K562 (cell line): ENCODE data around the gene LAMB4. TPM values are rescaled to one million over a fixed set of nuclear protein-coding genes. Genes with fewer than 3 reads are reported as not detected.

Experiments
- ARID1B ChIP-seq: fragments of 450-650 bp; IDR thresholded peaks from 2 replicates; pipeline ENCODE4 v1.6.1; 2016; ENCODE audit warnings: antibody characterized with exemption, mild to moderate bottlenecking, inconsistent platforms
- ARNT ChIP-seq, 2 experiments: fragments of 450-650 bp; IDR thresholded peaks; 2 replicates each; pipeline ENCODE4 v1.6.1; 2016; ENCODE audit warnings: mild to moderate bottlenecking in 1 of 2
- CTCF ChIP-seq, 3 experiments: IDR thresholded peaks in 2 of 3; conservative IDR thresholded peaks in 1 of 3; 2 replicates each; pipeline ENCODE4 v1.5.1; 2011 to 2012; ENCODE audit warnings: low read length in 3 of 3, mild to moderate bottlenecking in 3 of 3, control low read depth in 2 of 3, improper control_type of control experiment in 1 of 3, inconsistent platforms in 1 of 3, low read depth in 1 of 3, mixed read lengths in 1 of 3, moderate library complexity in 1 of 3; ENCODE audit not compliant: insufficient read depth in 2 of 3
- DPF2 ChIP-seq: fragments of 450-650 bp; IDR thresholded peaks from 2 replicates; pipeline ENCODE4 v1.6.1; 2016
- EHMT2 ChIP-seq: fragments of 450-650 bp; IDR thresholded peaks from 2 replicates; pipeline ENCODE4 v1.6.1; 2018; ENCODE audit warnings: antibody characterized with exemption
- FOXK2 ChIP-seq, 2 experiments: fragments of 450-650 bp; IDR thresholded peaks in 1 of 2; conservative IDR thresholded peaks in 1 of 2; 2 replicates each; pipeline ENCODE4 v1.6.1; 2016; ENCODE audit warnings: low read depth in 2 of 2, mild to moderate bottlenecking in 1 of 2
- IRF9 ChIP-seq: fragments of 450-650 bp; IDR thresholded peaks from 2 replicates; pipeline ENCODE4 v1.6.1; 2016; ENCODE audit warnings: missing biosample characterization, missing genetic modification characterization
- MTA1 ChIP-seq: fragments of 450-650 bp; IDR thresholded peaks from 2 replicates; pipeline ENCODE4 v1.6.1; 2017; ENCODE audit warnings: borderline replicate concordance
- MTA3 ChIP-seq: fragments of 450-650 bp; formaldehyde crosslinking; IDR thresholded peaks from 2 replicates; pipeline ENCODE4 v1.6.1; 2017; ENCODE audit warnings: mild to moderate bottlenecking, borderline replicate concordance
- RAD21 ChIP-seq, 2 experiments: fragments of 250-450 bp in 1 of 2; fragments of 450-650 bp in 1 of 2; sonication (Bioruptor Pico) in 1 of 2; formaldehyde crosslinking in 1 of 2; IDR thresholded peaks in 1 of 2; conservative IDR thresholded peaks in 1 of 2; 2 replicates each; pipeline versions ENCODE4 v1.4.0 to v1.8.0; 2020 to 2022; ENCODE audit warnings: mild to moderate bottlenecking in 2 of 2, moderate library complexity in 1 of 2
- SMARCA4 ChIP-seq: fragments of 450-650 bp; IDR thresholded peaks from 2 replicates; pipeline ENCODE4 v1.6.1; 2016
- SMARCA5 ChIP-seq: fragments of 450-650 bp; IDR thresholded peaks from 2 replicates; pipeline ENCODE4 v1.6.1; 2016
- ZNF384 ChIP-seq: IDR thresholded peaks from 2 replicates; pipeline ENCODE4 v1.6.1; 2012; ENCODE audit warnings: low read depth, low read length, improper control_type of control experiment
- polyA plus RNA-seq, 8 experiments: library from polyadenylated mRNA; depleted of rRNA in 4 of 8; stranded (reverse) in 5 of 8; unstranded in 3 of 8; fragments of >200 nt; fragmentation: Nextera tagmentation in 2 of 8; fragmentation: Illumina TruSeq in 1 of 8; extraction: Ambion mirVana in 2 of 8; extraction: Trizol in 1 of 8; gene quantifications; 2 replicates each; pipeline versions ENCODE4 v1.2.1 to v1.2.3, GENCODE V29; 2011 to 2014; ENCODE audit warnings: inconsistent platforms in 1 of 8, missing spikeins in 1 of 8
- total RNA-seq, 7 experiments: library from RNA; depleted of rRNA in 6 of 7; stranded (reverse); fragments of >200 nt in 6 of 7; fragmentation: Illumina TruSeq in 2 of 7; extraction: Trizol in 2 of 7; gene quantifications; 2 replicates each; pipeline versions ENCODE4 v1.2.1 to v1.2.3, GENCODE V29; 2011 to 2021; ENCODE audit warnings: low replicate concordance in 1 of 7

LAMB4 gene
- total and polyA plus RNA-seq, 9 of the 15 experiments (the other 6 are each of a cell fraction or from before 2014, with no cell fraction given), result 0.06 to 0.13 (median 0.07) TPM; not detected in 6

GRCh38 chr7:108033309-108033708, 96.9 kb downstream of the LAMB4 start (continued):
- TF ChIP-seq CTCF (IDR thresholded peaks at IDR 0.05 in 2 of 3, conservative IDR thresholded peaks at IDR 0.05 in 1 of 3; ENCODE audit: insufficient read depth in 2 of 3, low read depth in 1 of 3, low read length in 3 of 3) (peak; percentile 13 to 53 (median 35); a peak in 3 of 6 replicates), DPF2 (peak; percentile 51; the same call in 1 of the 2 replicates), ARNT (IDR thresholded peaks at IDR 0.05) (0 out of 4 replicates have a peak, but pooled peaks of 1 of the 2 experiments have one; percentile 24), FOXK2 (conservative IDR thresholded peaks at IDR 0.05 in 1 of 2, IDR thresholded peaks at IDR 0.05 in 1 of 2; ENCODE audit: low read depth in 2 of 2) (peak in 1 of 2 experiments; percentile 30; a peak in 1 of 4 replicates), SMARCA5 (peak; percentile 70; the same call in 1 of the 2 replicates), MTA3 (peak; percentile 39; the same call in 1 of the 2 replicates), RAD21 (CRISPR knock-in tag; conservative IDR thresholded peaks at IDR 0.05 in 1 of 2, IDR thresholded peaks at IDR 0.05 in 1 of 2) (peak; percentile 11 to 46; a peak in 2 of 4 replicates), IRF9 (tag) (0 out of 2 replicates have a peak, but pooled peaks have one; percentile 37), EHMT2 (0 out of 2 replicates have a peak, but pooled peaks have one; percentile 25), MTA1 (0 out of 2 replicates have a peak, but pooled peaks have one; percentile 26), SMARCA4 (peak; percentile 69), ZNF384 (0 out of 2 replicates have a peak, but pooled peaks have one; percentile 18), ARID1B (0 out of 2 replicates have a peak, but pooled peaks have one; percentile 25)
